OCI-LY7 (cell line): ENCODE results near the gene ZFHX3. TPM values are rescaled to one million over a fixed set of nuclear protein-coding genes. Genes with fewer than 3 reads are reported as not detected.

Experiments
- BruUV-seq: library from RNA; stranded (reverse); fragments of 400-500 nt; replicated peaks from 2 replicates; lab custom pipeline; 2021; lab: Mats Ljungman, UMichigan
- CTCF ChIA-PET: fragments of 300-600 bp; sonication (Branson Sonifier 250); formaldehyde crosslinking; loops from one replicate; lab custom pipeline; 2022; ENCODE audit warnings: antibody characterized with exemption; ENCODE audit not compliant: unreplicated experiment; lab: Charles Lee
- POLR2A ChIA-PET: fragments of 300-600 bp; sonication (Branson Sonifier 250); formaldehyde crosslinking; loops from one replicate; lab custom pipeline; 2022; ENCODE audit warnings: antibody characterized with exemption; lab: Charles Lee
- DNase-seq: peaks from one replicate; pipeline ENCODE4 v3.0.0-alpha.2; 2015; ENCODE audit warnings: low spot score
- H2AFZ ChIP-seq: fragments of 200-600 bp; sonication (generic), shearing (Covaris generic); 2 replicates; pipeline ENCODE4 v1.6.1; 2014; ENCODE audit warnings: mild to moderate bottlenecking, antibody characterized with exemption, low read length, moderate library complexity
- H3K27ac ChIP-seq: fragments of 200-600 bp; sonication (generic); 2 replicates; pipeline ENCODE4 v1.5.1; 2014; ENCODE audit warnings: mixed run types, low read depth, mild to moderate bottlenecking, moderate library complexity, low read length, inconsistent platforms; ENCODE audit not compliant: poor library complexity, severe bottlenecking
- H3K36me3 ChIP-seq: fragments of 200-600 bp; sonication (generic); 2 replicates; pipeline ENCODE4 v1.6.1; 2014; ENCODE audit warnings: mild to moderate bottlenecking, antibody characterized with exemption, low read length, moderate library complexity, mixed read lengths; ENCODE audit not compliant: insufficient read depth
- H3K4me1 ChIP-seq: fragments of 200-600 bp; sonication (generic); 2 replicates; pipeline ENCODE4 v1.5.1; 2014; ENCODE audit warnings: mild to moderate bottlenecking, low read length; ENCODE audit not compliant: insufficient read depth, poor library complexity, severe bottlenecking
- H3K4me2 ChIP-seq: fragments of 200-600 bp; sonication (generic); 2 replicates; pipeline ENCODE4 v1.6.1; 2014; ENCODE audit warnings: mild to moderate bottlenecking, low read length
- H3K4me3 ChIP-seq: fragments of 200-600 bp; sonication (generic); 2 replicates; pipeline ENCODE4 v1.5.1; 2014; ENCODE audit warnings: mild to moderate bottlenecking, low read depth, low read length; ENCODE audit not compliant: poor library complexity, severe bottlenecking
- H3K79me2 ChIP-seq: fragments of 200-600 bp; sonication (generic); 2 replicates; pipeline ENCODE4 v1.6.1; 2016; ENCODE audit warnings: low read depth, mild to moderate bottlenecking, low read length, moderate library complexity, mixed read lengths; ENCODE audit not compliant: insufficient read depth
- H3K9me2 ChIP-seq: fragments of 200-600 bp; sonication (generic); 2 replicates; pipeline ENCODE4 v1.6.1; 2016; ENCODE audit warnings: mild to moderate bottlenecking, low read length, mixed read lengths; ENCODE audit not compliant: insufficient read depth
- H3K9me3 ChIP-seq: fragments of 200-600 bp; sonication (generic); 2 replicates; pipeline ENCODE4 v1.6.1; 2014; ENCODE audit warnings: mild to moderate bottlenecking, mixed run types, low read length, mixed read lengths
- H4K20me1 ChIP-seq: fragments of 200-600 bp; sonication (generic); 2 replicates; pipeline ENCODE4 v1.6.1; 2014; ENCODE audit warnings: mild to moderate bottlenecking, antibody characterized with exemption, low read length, moderate library complexity, mixed read lengths; ENCODE audit not compliant: insufficient read depth
- CTCF ChIP-seq: fragments of 200-600 bp; sonication (generic); conservative IDR thresholded peaks from 2 replicates; pipeline ENCODE4 v1.5.1; 2014; ENCODE audit warnings: mild to moderate bottlenecking, antibody characterized with exemption, low read length, moderate library complexity, mixed read lengths
- EZH2phosphoT487 ChIP-seq: fragments of 200-600 bp; sonication (generic); IDR thresholded peaks from 2 replicates; pipeline ENCODE4 v1.6.1; 2018; ENCODE audit warnings: low read depth, borderline replicate concordance, mild to moderate bottlenecking, mixed run types, antibody characterized with exemption, low read length, moderate library complexity, mixed read lengths
- intact Hi-C: fragments of 100-400 bp; cut with micrococcal nuclease; formaldehyde crosslinking; loops from one replicate; pipeline ENCODE4 v1.10.0; 2022; ENCODE audit not compliant: unreplicated experiment
- total RNA-seq, 2 experiments: library from RNA; depleted of rRNA in 1 of 2; stranded (reverse); fragments of >200 nt in 1 of 2; shearing (Covaris generic) in 1 of 2; gene quantifications; 2 replicates each; pipeline ENCODE4 v1.2.3, GENCODE V29; 2014 to 2022

ZFHX3 gene
- total RNA-seq, 2 experiments from 2014 or later: 1.3 to 6.2 TPM

DNA sequence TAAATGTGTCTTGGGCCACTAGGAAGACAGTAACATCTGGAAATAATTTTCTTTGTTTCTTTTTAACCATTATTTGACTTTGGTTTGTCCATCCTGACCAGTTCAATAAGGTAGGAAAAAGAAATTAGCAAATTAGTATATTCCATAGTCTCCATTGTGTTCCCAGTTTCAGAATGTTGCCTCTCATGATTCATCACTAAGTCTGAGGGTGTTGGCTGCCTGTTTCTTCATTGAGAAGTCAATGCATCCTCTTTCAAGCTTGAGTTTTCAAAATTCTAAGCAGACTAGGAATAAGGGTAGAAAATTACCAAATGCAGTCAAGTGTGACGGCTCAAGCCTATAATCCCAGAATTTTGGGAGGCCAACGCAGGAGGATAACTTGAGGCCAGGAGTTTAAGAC is 41.9 kb downstream of the ZFHX3 start:
- ChIA-PET POLR2A (no interaction called here), CTCF (no interaction called here)
- Histone ChIP-seq H3K4me1 (no peaks in the 10 kb centered on the region), H3K27ac (no peak overlapping the region), H3K79me2 (no peaks in the 10 kb centered on the region), H3K4me2 (no peak overlapping the region), H2AFZ (no peak overlapping the region), H3K36me3 (no peaks in the 10 kb centered on the region), H3K4me3 (no peak overlapping the region), H3K9me2 (no peaks in the 10 kb centered on the region), H4K20me1 (no peaks in the 10 kb centered on the region), H3K9me3 (no peaks in the 10 kb centered on the region)
- TF ChIP-seq EZH2phosphoT487 (no peak), CTCF (no peak)
- no peak for DNase-seq
- intact Hi-C loops: no loop called here
- no TSS peak for BruUV-seq

- DNase-seq: no peak
- Histone ChIP-seq H3K9me3 (no peaks in the 10 kb centered on the region), H3K4me1 (no peaks in the 10 kb centered on the region), H3K27ac (no peak overlapping the region), H3K79me2 (no peaks in the 10 kb centered on the region), H3K4me3 (no peak overlapping the region), H3K9me2 (no peaks in the 10 kb centered on the region), H3K36me3 (no peaks in the 10 kb centered on the region), H3K4me2 (no peak overlapping the region), H2AFZ (no peak overlapping the region), H4K20me1 (no peaks in the 10 kb centered on the region)
- ChIA-PET POLR2A (interaction anchor here (0.6 kb wide), 1 partner anchor 66 kb away, joined by 4 read pairs; no protein-coding TSS in a partner anchor), CTCF (no interaction called here)
- no TSS peak for BruUV-seq
- TF ChIP-seq EZH2phosphoT487 (no peak), CTCF (no peak)
- intact Hi-C loops: no loop called here
Observed at GRCh38 chr16:73002866-73003265, 45.1 kb downstream of the ZFHX3 start.

GRCh38 chr16:73000907-73001521 is 46.9 kb downstream of the ZFHX3 start:
- H3K27ac ChIP-seq: no peak overlapping the region
- DNase-seq: no peak
- no peaks in the 10 kb centered on the region for H3K4me1 ChIP-seq
- no peak overlapping the region for H3K4me2 ChIP-seq
- no peak overlapping the region for H3K4me3 ChIP-seq
- TF ChIP-seq CTCF: no peak
- no TSS peak for BruUV-seq
- POLR2A ChIA-PET: no interaction called here
- intact Hi-C loops: no loop called here
- no peaks in the 10 kb centered on the region for H3K9me2 ChIP-seq
- no peaks in the 10 kb centered on the region for H4K20me1 ChIP-seq
- H3K36me3 ChIP-seq: no peaks in the 10 kb centered on the region
- H3K79me2 ChIP-seq: no peaks in the 10 kb centered on the region
- no peak overlapping the region for H2AFZ ChIP-seq
- no peaks in the 10 kb centered on the region for H3K9me3 ChIP-seq
- CTCF ChIA-PET: no interaction called here
